LNCaP clone FGC (cell line): Measurements from ENCODE around the gene ANXA6.

Source experiments
- DNase-seq: peaks from one replicate; pipeline ENCODE4 v3.0.0-alpha.2; 2011; ENCODE audit warnings: low read depth
- H3K4me3 ChIP-seq: 2 replicates; pipeline ENCODE4 v1.5.1; 2011; ENCODE audit warnings: mild to moderate bottlenecking, low read depth, low read length, control low read depth
- TF ChIP-seq, protein P1 (sequence below): IDR thresholded peaks from 2 replicates; pipeline ENCODE4 v1.5.1; 2012; ENCODE audit warnings: mild to moderate bottlenecking; ENCODE audit not compliant: control insufficient read depth, insufficient read depth; ENCODE audit errors: extremely low read depth

Gene ANXA6

DNA sequence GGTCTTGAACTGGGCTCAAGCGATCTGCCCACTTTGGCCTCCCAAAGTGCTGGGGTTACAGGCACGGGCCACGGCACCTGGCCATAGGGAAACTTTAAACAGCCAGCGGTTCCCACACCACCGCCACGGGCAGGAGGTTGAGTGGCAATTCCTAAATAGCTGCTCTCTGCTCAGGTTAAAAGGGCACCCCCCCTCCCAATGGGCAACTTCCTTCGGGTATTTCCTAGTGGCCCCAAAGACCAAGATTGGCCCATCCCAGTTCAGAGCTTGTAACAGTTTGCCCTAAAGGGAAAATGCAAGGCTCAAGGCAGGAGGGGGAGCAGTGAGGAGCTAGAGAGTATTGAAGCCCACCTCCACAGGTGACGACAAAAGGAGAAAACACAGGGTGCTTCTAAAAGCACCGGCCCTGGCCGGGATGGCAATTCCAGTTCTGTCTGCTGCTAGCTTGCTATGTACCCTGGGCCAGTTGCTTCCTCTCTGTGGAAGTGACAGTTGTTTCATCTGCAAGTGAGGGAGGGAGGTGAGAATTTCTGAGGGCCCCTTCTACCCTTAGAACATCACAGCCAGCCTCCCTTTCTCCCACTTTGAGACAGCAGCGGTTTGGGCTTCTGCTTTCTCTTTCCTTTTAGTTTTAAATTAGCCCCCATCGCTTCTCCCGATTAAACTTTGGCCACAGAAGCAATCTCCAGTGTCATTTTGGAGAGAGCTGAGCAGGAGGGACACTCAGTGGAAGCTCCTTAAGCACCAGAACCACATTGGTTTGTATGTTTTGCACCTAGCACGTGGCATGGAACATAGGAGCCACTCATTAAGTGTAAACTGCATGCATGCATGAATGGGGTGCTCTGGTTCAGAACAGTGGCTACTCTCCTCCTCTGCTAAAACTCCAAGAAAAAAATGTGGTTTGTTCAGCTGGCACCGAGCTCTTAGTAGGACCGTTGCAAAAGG lies 59.5 kb downstream of the ANXA6 start:
- TF ChIP-seq, protein P1, sequence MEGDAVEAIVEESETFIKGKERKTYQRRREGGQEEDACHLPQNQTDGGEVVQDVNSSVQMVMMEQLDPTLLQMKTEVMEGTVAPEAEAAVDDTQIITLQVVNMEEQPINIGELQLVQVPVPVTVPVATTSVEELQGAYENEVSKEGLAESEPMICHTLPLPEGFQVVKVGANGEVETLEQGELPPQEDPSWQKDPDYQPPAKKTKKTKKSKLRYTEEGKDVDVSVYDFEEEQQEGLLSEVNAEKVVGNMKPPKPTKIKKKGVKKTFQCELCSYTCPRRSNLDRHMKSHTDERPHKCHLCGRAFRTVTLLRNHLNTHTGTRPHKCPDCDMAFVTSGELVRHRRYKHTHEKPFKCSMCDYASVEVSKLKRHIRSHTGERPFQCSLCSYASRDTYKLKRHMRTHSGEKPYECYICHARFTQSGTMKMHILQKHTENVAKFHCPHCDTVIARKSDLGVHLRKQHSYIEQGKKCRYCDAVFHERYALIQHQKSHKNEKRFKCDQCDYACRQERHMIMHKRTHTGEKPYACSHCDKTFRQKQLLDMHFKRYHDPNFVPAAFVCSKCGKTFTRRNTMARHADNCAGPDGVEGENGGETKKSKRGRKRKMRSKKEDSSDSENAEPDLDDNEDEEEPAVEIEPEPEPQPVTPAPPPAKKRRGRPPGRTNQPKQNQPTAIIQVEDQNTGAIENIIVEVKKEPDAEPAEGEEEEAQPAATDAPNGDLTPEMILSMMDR, result no peak
- no peak overlapping the region for H3K4me3 ChIP-seq
- DNase-seq, result no peak

DNA sequence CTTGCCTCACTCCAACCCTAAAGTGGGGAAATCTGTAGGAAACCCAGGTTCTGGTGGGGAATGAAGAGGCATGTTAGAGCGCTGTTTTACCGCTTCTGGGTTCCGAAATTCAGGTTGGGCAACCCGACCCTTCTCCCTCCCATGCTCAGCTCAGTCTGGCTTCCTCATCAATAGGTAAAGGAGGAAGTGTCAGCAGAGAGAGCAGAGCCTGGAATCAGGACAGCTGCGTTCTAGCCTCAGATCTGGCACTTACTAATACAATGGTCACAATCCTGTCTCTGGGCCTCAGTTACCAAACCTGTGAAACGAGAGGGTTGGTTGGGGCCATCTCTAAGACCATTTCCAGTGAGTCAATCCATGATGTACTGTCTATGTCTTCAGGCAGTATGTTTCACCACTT lies 60.5 kb downstream of the ANXA6 start:
- TF ChIP-seq, protein P1, result no peak
- DNase-seq, result no peak

GRCh38 chr5:151096001-151096373 lies 61.6 kb downstream of the ANXA6 start:
- TF ChIP-seq, protein P1, result no peak
- H3K4me3 ChIP-seq, result no peak overlapping the region
- DNase-seq, result no peak

More for the DNA sequence above, 60.5 kb downstream of the ANXA6 start:
- H3K4me3 ChIP-seq, result no peak overlapping the region

GRCh38 chr5:151095341-151096000 lies 62.1 kb downstream of the ANXA6 start:
- TF ChIP-seq, protein P1, result no peak
- DNase-seq, result no peak

DNA sequence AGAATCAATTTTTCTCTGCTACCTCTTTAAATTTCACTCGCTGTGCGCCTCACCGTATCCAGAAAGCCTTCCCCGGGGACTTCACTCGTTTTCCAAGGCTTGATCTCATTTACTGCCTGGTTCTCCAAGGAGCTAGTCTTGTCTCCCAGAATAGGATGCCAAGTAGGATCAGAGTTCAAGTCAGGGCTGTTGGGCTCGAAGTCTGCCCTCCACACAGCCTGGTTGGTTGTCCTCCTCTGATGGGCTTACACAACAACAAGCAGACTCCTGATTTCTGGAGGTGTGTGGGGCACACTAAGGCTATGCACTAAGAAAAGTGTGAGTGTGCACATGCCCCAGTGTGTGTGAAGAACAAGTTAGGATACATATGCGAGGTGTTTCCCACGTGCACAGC lies 62.7 kb downstream of the ANXA6 start:
- TF ChIP-seq, protein P1, result no peak
- no peak for DNase-seq
- H3K4me3 ChIP-seq, result no peak overlapping the region

More at GRCh38 chr5:151095341-151096000, 62.1 kb downstream of the ANXA6 start:
- H3K4me3 ChIP-seq, result no peak overlapping the region

DNA sequence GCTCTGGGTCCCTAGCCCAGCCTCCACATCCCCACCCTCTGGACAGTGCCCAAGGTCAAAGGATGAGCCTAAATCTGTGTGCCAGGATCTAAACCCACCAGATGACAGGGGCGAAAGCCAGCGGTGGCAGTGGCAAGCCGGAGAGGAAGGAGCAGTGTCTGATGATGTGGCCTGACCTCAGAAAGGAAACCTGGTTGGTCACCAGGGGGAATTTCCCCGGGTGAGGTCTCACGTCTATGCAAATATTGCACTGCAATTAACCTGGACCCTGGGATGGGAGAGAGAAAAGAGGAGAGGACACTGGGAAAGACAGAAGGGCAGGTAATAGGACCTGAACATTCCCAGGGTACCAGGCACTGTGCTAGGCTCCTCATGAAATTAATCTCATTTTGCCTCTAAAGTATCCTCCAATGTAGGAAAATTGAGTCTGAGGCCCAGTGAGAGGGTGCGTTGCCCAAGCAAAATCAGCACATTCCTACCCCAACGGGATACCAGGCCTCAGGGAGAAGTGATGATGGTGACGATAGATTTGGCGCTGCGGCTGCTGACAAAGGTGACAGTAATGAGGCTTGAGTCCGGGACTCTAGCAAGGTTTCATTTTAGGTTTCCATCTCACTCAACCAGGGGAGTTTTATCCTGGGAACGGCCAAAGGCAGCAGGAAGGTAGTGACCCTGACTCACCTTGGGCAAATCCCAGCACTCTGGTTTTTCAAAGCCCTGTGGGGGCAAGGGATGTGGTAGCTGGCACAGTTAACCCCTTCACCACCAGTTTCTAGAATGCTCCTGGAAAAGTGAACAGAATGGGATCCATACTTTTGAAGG lies 63.3 kb downstream of the ANXA6 start:
- TF ChIP-seq, protein P1, result no peak
- H3K4me3 ChIP-seq, result no peak overlapping the region
- no peak for DNase-seq
